HG03095 (cell line): ENCODE measurements around the gene RIMBP3C.
"Not testable (repeated sequence)": the region's sequence is repeated elsewhere in the genome, so short reads cannot be mapped to it uniquely, and the experiment has no call there.

Experiments
- ATAC-seq: cut with Tn5 transposase; IDR thresholded peaks from one replicate; pipeline ENCODE4 v1.9.1; 2021; ENCODE audit warnings: moderate library complexity; ENCODE audit not compliant: unreplicated experiment

The RIMBP3C gene, protein sequence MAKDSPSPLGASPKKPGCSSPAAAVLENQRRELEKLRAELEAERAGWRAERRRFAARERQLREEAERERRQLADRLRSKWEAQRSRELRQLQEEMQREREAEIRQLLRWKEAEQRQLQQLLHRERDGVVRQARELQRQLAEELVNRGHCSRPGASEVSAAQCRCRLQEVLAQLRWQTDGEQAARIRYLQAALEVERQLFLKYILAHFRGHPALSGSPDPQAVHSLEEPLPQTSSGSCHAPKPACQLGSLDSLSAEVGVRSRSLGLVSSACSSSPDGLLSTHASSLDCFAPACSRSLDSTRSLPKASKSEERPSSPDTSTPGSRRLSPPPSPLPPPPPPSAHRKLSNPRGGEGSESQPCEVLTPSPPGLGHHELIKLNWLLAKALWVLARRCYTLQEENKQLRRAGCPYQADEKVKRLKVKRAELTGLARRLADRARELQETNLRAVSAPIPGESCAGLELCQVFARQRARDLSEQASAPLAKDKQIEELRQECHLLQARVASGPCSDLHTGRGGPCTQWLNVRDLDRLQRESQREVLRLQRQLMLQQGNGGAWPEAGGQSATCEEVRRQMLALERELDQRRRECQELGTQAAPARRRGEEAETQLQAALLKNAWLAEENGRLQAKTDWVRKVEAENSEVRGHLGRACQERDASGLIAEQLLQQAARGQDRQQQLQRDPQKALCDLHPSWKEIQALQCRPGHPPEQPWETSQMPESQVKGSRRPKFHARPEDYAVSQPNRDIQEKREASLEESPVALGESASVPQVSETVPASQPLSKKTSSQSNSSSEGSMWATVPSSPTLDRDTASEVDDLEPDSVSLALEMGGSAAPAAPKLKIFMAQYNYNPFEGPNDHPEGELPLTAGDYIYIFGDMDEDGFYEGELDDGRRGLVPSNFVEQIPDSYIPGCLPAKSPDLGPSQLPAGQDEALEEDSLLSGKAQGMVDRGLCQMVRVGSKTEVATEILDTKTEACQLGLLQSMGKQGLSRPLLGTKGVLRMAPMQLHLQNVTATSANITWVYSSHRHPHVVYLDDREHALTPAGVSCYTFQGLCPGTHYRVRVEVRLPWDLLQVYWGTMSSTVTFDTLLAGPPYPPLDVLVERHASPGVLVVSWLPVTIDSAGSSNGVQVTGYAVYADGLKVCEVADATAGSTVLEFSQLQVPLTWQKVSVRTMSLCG (N-terminal part only)

DNA sequence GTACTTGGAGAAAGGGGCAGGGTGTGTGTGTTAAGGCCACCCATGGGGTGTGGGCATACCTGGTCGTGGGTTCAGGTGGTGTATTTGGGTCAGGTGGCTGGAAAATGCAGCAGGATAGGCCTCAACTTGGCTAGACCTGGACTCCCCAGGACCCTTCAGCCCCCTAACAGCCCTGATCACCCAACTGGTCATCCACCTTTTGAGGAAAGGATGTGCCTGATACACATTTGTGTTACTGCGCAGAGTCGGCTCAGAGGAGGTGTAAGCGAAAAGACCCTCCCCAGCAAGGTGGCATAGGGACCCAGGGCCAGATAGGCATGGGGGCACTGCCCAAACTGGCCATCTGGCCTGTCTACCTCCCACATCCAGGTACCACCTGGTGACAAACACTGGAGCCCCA, at the start of gene RIMBP3C:
Gene RIMBP3C (minus strand): TSS at position 101 of the 400 bp plus-strand sequence. CDS start 485 bp downstream, outside the sequence.
- not testable (repeated sequence) for ATAC-seq

DNA sequence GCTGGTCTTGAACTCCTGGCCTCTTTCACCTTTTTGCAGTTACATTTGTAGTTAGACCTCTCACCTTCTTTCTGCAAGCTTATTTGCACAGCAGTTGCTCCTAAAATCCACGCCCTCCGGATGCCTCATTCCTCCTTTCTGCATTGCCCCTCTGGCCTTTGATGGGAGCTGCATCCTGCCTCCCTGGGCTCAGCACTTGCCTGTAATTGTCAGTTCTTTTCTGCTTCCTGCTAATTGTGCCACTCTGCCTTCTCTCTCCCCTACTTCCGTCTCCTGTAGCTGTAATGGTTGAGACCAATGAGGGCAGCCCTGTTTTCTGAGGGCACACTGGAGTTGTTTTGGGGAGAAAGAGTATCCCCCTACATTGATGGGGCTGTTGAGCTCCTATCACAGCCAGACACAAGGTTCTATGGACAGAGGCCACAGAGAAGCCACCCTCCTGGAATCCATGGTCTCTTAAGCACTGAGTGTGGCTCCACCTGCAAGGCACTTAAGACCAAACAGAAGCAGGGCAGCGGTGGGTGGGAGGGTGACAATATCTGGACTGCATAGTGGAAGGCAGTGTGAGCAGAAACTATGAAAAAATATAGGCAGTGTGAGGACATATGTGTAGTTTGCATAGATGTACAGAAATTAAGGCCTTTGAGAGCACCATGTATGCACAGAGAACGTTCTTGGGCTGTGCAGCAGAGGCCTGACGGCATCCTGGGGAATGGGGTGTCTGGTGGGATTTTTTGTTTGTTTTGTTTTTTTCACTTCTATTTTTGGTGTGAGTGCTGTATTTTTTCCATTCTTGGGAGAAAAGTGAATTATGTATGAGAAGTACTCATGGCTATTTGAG, 48.0 kb upstream of the RIMBP3C start:
- no peak for ATAC-seq

DNA sequence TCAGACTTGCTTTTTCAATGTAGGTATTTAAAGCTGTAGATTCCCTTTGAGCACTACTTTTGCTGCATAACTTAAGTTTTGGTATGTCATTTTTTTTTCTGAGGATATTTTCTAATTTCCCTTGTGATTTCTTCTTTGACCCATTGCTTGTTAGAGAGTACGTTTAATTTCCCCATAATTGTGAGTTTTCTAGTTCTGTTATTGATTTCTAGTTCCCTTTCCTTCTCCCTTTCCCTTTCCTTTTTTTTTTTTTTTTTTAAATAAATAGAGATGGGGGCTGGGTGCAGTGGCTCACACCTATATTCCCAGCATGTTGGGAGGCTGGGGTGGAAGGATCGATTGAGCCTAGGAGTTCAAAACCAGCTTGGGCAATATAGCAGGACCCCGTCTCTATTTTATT, 47.0 kb upstream of the RIMBP3C start:
- no peak for ATAC-seq

DNA sequence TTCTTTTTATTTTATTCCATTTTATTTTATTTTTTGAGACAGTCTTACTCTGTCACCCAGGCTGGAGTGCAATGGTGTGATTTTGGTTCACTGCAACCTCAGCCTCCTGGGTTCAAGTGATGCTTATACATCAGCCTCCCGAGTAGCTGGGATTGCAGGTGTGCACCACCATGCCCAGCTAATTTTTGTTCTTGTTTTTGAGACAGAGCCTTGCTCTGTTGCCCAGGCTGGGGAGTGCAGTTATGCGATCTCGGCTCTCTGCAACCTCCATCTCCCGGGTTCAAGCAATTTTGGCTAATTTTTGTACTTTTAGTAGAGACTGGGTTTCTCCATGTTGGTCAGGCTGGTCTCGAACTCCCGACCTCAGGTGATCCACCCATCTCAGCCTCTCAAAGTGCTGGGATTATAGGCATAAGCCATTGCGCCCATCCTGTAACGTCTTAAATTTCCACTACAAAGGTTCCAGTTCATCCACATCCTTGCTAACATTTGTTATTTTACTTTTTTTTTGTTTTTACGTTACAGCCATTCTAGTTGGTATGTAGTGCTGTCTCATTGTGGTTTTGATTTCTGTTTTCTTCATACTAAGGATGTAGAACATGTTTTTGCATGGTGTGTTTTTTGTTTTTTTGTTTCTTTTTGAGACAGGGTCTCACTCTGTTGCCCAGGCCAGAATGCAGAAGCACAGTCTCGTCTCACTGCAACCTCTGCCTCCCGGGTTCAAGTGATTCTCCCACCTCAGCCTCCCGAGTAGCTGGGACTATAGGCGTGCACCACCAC, 45.3 kb upstream of the RIMBP3C start:
- ATAC-seq, result not testable (repeated sequence)

DNA sequence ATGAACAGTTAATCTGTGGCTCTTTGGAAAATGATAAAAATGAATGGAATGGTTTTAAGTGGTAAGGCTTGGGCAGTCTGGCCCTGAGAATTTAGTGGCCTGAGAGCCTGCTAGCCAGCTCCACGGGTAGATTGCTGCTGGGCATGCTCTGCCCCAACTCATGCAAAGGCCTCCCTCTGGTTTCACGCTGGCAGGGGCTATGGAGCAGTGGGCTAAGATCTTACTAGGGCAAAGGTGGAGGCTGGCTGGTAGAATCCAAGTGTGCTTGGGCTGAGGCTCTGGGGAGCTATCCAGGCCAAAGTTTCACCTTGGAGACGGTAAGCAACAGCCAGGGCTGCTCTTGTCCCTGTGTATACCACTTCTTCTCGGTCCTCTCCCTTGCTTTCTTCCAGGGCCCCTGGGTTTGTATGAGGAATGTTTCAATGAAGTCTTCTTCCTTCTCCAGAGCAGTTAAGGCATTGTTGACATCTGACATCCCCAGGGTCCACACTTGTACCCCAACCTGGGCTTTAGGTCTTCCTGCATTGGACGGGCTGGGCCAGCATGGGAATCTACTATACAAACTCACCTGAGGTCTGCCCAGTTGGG, 43.7 kb upstream of the RIMBP3C start:
- no peak for ATAC-seq

DNA sequence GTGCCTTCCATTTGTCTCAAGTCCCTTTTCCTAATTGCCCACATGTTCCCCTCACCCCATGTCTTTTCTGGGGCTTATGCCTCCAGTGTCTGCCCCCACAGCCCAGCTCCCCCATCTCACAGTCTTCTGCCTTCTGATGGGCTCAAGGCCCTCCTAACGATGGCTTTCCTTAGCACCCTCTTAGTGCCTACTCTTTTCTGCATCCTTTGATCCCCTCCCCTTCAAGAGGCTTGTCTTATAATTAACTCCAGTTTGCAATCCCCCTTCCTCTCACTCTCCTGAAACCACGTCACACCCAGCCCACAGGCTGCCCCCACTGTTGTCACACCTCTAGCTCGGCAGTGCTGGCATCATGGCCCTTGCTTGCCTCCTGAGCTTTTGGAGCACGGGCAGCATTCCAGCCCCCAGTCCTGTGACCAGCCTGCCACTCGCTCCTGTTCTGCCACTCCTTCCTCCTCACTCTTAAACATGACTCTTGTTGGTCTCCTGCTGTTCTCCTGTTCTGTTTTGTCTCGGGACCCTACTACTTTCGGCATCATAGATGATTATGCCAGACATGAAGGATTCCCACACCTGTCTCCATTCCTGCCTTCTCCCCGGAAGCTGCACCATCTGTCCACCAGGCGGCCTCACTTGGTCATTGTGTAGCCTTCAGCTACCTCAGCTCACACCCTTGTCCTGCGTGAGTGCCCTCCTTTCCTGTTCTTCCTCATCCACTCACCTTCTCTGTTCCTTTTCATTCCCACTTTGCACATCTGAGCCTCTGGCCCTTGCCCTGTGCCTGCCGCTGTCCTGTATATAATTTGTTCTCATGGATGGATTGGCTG, 42.4 kb upstream of the RIMBP3C start:
- ATAC-seq, result no peak

DNA sequence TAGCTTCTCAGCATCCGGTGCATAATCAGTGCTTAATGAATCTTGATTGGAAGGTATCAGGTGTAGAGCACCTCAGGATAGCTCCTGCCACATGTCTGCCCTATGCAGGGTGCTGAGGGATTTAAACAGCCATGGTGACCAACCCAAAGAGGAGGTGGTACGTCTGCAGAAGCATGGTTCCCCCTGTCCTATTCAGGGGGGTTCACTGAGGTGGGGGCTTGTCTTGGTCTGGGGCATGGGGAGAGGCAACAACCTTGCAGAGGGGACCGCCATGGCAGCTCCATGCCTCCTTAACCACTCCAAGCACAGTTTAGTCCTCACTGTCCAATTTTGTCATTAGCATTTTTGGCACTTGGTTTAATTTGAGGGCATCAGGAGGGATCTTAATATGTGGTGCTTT, 41.2 kb upstream of the RIMBP3C start:
- ATAC-seq, result no peak

DNA sequence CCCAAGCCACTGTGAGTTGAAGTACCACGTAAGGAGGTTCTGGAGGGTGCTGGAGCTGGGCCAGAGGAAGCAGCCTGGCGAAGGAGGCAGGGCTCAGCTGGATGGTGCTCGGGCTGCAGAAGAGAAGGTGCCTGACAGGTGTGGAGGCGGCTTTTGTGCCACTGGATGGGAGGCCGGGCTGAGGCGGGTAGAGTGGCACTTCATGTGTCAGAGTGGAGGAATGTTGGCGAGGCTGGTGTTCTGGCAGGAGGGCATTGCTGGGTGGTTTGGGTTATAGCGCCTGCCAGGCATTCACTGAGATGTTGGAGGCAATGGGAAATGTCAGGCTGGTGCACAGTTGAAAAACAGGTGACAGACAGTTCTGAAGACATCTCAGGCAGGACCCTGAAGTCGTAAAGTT, 40.4 kb upstream of the RIMBP3C start:
- no peak for ATAC-seq

DNA sequence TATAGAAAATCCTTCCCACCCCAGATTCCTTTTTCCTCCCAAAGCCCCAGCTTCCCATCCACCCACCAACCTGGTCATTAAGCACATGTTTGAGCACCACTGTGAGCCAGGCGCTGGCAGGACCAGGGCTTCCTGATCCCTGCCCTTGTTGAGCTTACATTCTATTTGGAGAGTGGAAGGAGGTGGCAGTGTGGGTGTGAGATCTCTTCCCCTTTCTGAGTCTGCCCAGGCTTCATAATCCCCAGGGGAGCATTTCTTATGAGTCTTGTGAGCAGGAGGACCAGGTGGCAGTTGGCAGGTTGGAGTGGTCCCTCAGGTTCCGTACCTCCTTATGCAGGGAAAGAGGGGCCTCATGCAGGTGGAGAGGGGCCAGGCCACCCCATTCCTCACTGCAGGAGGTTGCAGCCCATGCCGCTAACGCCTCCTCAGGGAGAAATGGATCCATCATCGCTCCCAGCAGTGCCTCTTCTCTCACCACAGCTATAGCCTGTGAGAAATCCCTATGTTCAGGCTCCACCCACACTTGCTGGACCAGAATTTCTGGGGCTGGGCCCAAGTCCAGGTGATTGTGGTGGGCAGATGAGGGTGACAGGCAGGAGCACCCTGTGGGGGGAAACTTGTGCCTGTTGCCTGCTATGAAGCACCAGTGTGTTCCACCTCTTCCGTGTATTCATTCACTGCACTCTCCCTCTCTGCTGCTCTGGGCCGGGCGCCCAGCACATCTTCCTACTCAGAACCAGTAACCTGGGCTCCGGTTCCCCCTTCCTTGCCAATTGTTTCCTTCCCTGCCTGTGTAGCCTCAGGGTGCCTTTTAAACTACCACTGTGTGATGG, 39.8 kb upstream of the RIMBP3C start:
- no peak for ATAC-seq

DNA sequence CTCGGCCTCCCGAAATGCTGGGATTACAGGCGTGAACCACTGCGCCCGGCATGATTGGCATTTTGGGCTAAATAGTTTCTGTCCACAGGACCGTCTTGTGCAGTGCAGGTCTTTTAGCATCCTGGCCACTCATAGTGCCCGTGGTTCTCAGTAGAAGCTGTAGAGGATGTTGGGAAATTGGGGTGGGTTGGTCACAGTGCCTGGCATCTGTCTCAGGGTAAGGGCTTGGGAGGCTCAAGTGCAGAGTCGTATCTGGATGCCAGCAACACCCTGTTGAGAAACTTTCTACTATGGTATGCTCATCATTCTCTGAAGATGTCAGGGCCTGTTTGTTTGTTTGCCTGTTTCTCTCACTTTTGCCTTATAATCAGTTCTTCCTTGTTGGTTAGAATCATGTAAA, 38.1 kb upstream of the RIMBP3C start:
- no peak for ATAC-seq

DNA sequence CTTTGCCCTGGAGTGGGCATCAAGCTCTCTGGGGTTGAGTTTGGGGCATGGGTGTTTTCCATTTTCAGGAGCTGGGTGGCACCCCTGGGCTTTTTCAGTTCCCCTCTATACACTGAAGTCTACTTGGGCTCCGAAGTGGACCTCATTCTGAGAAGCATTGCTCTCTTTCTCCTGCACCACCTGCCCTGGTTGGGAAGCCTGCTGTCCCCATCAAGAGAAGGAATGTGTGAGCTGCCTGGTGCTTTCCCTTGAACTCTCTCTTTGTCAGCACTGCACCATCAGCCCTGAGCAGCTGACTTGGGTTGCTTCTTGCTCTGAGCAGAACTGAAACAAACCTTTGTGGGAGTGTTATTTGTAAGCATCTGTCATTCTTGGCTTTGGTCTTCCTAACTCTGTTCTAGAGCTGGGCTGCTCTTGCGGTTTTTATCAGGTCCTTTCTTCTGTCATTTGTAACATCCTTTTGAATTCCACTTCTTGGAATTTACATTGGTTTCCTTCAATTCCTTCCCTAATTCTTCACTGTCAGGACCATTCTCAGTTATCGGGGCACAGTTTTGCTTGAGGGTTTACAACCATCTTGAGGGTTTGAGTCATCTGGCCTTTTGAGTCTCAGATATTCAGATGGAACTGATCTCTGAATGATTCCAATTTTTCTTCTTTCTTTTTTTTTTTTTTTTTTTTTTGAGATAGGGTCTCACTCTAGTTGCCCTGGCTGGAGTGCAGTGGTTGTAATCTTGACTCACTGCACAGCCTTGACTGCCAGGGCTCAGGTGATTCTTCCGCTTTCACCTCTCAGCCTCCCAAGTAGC, 36.7 kb upstream of the RIMBP3C start:
- ATAC-seq, result peak; percentile 81

DNA sequence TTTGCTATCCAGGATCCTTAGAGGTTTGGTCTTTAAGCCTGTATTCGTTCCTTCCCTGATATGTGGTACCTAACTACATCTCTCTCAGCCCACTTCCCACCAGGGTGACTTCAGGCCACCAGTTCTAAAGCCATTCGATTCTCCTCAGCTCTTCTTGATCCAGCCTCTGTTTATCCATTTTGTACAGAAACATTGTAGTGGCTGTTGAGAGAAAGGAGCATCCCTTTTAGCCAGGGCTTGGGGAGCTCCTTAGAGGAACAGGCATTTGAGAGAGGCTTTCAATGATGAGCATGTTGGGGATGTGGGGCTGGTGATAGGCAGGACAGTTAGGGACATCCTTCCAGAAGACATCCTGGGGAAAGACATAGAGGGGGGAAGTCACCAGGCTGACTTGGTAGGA, 34.1 kb upstream of the RIMBP3C start:
- no peak for ATAC-seq

DNA sequence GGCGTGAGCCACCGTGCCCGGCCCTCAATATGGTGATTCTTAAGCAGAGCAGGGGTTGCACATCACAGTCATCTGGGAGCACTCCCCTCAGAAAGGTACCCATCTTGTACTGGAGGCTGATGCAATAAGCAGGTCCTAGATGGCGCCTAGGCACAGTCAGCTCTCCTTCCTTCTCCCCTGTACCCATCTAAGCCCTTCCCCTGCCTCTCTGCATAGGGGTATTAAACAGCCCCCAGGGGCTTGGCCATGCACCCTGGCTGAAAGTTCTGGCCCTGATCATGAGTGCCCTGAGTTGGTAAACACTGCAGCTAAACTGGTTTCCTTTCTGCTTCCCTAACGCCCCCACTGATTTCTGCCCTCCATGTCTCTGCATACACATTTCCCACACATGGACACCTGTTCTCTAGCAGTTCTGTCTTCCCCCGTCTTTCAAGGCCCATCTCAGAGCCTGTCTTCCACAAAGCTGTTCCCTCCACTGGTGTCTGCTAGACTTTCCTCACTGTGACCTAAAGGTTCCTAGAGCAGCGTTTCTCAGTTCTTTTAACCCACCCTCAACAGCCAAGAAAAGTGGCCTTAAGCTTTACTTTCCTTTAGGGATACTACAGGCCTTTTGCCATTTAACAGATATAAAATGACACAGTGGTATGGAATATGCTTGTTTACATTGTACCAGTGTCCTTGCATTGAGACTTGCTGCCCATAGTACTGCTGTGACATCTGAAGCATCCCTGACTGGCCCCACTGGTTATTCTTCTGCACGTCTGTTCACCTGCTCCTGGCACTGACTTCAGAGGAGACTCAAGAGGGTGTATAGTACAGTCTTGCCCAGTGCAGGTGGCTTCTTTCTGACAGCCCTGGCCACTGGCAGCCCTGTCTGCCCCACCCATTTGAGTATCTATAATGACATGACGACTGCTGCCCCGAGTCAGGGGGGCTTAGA, 31.8 kb upstream of the RIMBP3C start:
- ATAC-seq, result no peak

DNA sequence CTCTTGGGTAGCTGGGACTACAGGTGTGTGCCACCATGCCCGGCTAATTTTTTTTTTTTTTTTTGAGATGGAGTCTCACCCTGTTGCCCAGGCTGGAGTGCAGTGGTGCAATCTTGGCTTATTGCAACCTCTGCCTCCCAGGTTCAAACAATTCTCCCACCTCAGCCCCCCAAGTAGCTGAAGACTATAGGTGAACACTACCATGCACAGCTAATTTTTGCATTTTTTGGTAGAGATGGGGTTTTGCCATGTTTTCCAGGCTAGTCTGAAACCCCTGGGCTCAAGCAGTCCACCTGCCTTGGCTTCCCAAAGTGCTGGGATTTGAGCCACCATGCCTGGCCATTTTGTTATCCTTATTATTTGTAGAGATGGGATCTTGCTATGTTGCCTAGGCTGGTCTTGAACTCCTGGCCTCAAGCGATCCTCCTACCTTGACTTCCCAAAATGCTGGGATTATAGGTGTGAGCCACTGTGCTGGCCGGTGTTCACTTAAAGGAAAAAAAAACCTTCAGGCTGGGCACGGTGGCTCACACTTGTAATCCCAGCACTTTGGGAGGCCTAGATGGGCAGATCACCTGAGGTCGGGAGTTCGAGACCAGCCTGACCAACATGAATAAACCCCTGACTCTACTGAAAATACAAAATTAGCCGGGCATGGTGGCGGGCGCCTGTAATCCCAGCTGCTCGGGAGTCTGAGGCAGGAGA, 29.9 kb upstream of the RIMBP3C start:
- not testable (repeated sequence) for ATAC-seq

DNA sequence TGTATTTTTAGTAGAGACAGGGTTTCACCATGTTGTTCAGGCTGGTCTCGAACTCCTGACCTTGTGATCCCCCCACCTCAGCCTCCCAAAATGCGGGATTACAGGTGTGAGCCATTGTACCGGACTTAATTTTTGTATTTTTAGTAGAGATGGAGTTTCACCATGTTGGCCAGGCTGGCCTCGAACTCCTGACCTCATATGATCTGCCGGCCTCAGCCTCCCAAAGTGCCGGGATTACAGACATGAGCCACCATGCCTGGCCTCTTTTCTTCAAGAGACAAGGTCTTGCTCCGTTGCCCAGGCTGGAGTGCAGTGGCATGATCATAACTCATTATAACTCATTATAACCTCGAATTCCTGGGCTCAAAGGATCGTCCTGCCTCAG, 29.4 kb upstream of the RIMBP3C start:
- ATAC-seq, result not testable (repeated sequence)
